AG10803 (cell line): ENCODE measurements around the gene SMARCB1.
A peak's percentile ranks its signal among the peaks of the same experiment; 100 is the strongest.

Experiments used
- DNase-seq: peaks from one replicate; pipeline ENCODE4 v3.0.0; 2010; ENCODE audit warnings: low read depth
- H3K4me3 ChIP-seq: 2 replicates; pipeline ENCODE4 v1.5.1; 2011; ENCODE audit warnings: mild to moderate bottlenecking, low read length, control low read depth
- TF ChIP-seq, protein P1 (sequence below): conservative IDR thresholded peaks from 2 replicates; pipeline ENCODE4 v1.5.1; 2011; ENCODE audit warnings: mild to moderate bottlenecking, low read length, control low read depth, inconsistent platforms

SMARCB1 gene

DNA sequence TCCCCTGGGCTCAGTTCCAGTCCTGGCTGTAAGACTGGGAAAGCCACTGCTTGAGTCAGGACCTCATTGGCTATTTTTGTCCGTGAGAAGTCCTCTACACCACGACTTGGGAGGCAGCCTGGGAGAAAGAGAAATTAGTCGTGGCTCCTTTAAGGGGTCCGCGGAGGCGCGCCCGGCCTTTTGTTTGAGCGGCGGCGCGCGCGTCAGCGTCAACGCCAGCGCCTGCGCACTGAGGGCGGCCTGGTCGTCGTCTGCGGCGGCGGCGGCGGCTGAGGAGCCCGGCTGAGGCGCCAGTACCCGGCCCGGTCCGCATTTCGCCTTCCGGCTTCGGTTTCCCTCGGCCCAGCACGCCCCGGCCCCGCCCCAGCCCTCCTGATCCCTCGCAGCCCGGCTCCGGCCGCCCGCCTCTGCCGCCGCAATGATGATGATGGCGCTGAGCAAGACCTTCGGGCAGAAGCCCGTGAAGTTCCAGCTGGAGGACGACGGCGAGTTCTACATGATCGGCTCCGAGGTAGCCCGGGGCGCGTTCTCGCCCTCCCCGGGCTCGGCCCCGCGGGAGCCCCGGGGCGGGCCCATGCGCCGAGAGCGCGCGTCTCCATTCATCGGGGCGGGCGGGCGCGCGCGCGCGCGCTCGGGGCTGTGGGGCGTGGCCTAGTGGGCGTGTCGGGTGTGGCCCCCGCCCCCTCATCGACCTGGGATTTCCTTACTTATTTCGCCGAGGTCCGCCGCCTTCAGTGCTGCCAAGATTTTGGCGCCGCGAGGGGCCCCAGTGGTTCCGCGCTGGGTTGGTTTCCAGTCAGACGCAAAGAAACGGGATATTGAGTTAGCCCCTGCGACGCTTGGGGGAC, at the start of gene SMARCB1:
TSS of gene SMARCB1 (plus strand) at position 215 of the 848 bp plus-strand sequence. CDS start at position 419, 204 bp downstream.
- DNase-seq, result peak; percentile 95
- H3K4me3 ChIP-seq, result peak within 1 kb of the TSS; percentile 85
- TF ChIP-seq, protein P1, sequence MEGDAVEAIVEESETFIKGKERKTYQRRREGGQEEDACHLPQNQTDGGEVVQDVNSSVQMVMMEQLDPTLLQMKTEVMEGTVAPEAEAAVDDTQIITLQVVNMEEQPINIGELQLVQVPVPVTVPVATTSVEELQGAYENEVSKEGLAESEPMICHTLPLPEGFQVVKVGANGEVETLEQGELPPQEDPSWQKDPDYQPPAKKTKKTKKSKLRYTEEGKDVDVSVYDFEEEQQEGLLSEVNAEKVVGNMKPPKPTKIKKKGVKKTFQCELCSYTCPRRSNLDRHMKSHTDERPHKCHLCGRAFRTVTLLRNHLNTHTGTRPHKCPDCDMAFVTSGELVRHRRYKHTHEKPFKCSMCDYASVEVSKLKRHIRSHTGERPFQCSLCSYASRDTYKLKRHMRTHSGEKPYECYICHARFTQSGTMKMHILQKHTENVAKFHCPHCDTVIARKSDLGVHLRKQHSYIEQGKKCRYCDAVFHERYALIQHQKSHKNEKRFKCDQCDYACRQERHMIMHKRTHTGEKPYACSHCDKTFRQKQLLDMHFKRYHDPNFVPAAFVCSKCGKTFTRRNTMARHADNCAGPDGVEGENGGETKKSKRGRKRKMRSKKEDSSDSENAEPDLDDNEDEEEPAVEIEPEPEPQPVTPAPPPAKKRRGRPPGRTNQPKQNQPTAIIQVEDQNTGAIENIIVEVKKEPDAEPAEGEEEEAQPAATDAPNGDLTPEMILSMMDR, result no peak

- TF ChIP-seq, protein P1, result no peak
- no peak overlapping the region for H3K4me3 ChIP-seq
- DNase-seq, result no peak
These were observed 49.1 kb upstream of the SMARCB1 start for GRCh38 chr22:23737696-23738095.

GRCh38 chr22:23742505-23743264, 44.1 kb upstream of the SMARCB1 start:
- TF ChIP-seq, protein P1, result no peak
- H3K4me3 ChIP-seq, result no peak overlapping the region
- DNase-seq, result no peak

- TF ChIP-seq, protein P1, result no peak
- no peak for DNase-seq
- H3K4me3 ChIP-seq, result no peak overlapping the region
These were observed 43.5 kb upstream of the SMARCB1 start for GRCh38 chr22:23743303-23743705.

- TF ChIP-seq, protein P1, result no peak
- DNase-seq, result no peak
These were observed 42.8 kb upstream of the SMARCB1 start for GRCh38 chr22:23744001-23744400.

GRCh38 chr22:23744485-23744884, 42.3 kb upstream of the SMARCB1 start:
- no peak for DNase-seq
- TF ChIP-seq, protein P1, result no peak
- no peak overlapping the region for H3K4me3 ChIP-seq

More at GRCh38 chr22:23744001-23744400, 42.8 kb upstream of the SMARCB1 start:
- H3K4me3 ChIP-seq, result no peak overlapping the region
